GM12875 (cell line): Measurements from ENCODE around the gene ZNF77.
"Not testable (repeated sequence)": the region's sequence is repeated elsewhere in the genome, so short reads cannot be mapped to it uniquely, and the experiment has no call there.

Source experiments
- H3K4me3 ChIP-seq: one replicate; pipeline ENCODE4 v1.5.1; 2011; ENCODE audit warnings: low read depth, low read length, control low read depth
- CTCF ChIP-seq: IDR thresholded peaks from 2 replicates; pipeline ENCODE4 v1.5.1; 2011; ENCODE audit warnings: low read depth, mild to moderate bottlenecking, control low read depth, inconsistent platforms, low read length, moderate library complexity, borderline replicate concordance; ENCODE audit not compliant: insufficient read depth

The ZNF77 gene

GRCh38 chr19:2900296-2901252 lies 44.2 kb downstream of the ZNF77 start, which contains the start of gene ZNF57:
Gene ZNF57 (plus strand): TSS chr19:2900928. CDS start chr19:2901046, 118 bp downstream.
- peak within 1 kb of the TSS; percentile 64 for H3K4me3 ChIP-seq
- no peak for TF ChIP-seq CTCF

DNA sequence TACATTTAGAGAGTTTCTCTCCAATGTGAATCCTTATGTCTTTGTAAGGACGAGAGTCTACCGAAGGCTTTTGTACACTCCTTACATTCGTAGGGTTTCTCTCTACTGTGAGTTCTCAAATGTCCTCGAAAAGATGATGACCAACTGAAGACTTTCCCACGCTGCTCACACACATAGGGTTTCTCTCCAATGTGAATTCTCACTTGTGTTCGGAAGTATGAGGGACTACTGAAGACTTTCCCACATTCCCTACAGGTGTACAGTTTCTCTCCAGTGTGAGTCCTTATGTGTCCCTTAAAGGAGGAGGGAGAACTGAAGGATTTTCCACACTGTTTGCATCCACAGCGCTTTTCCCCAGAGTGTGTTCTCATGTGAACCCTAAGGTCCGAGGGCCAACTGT lies 48.1 kb downstream of the ZNF77 start:
- no peak overlapping the region for H3K4me3 ChIP-seq
- no peak for TF ChIP-seq CTCF

GRCh38 chr19:2890531-2890930 lies 54.2 kb downstream of the ZNF77 start:
- H3K4me3 ChIP-seq = not testable (repeated sequence)

DNA sequence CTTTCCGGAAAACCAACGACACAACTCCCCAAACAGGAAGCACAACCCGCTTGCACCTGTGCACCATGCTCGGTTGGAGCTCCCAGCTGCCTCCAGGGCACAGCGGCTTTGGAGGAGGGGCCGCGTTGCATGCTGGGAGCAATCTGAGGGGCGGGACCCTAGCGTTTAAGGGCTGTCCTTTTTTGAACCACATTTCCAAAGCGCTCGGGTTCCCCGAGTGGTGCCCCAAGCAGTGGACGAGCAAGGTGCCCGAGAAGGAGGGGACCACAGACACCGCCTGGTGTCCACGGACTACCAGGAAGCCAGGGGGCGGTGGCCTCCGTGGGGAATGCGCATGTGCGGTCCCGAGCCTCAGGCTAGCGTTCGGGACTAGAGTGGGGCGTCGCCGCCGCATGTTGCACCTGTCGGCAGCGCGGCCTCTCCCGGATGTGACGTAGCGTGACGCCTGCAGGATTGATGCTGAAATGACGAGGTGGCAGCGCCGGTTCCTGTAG lies 56.0 kb downstream of the ZNF77 start:
- H3K4me3 ChIP-seq = peak overlapping the region; percentile 23

DNA sequence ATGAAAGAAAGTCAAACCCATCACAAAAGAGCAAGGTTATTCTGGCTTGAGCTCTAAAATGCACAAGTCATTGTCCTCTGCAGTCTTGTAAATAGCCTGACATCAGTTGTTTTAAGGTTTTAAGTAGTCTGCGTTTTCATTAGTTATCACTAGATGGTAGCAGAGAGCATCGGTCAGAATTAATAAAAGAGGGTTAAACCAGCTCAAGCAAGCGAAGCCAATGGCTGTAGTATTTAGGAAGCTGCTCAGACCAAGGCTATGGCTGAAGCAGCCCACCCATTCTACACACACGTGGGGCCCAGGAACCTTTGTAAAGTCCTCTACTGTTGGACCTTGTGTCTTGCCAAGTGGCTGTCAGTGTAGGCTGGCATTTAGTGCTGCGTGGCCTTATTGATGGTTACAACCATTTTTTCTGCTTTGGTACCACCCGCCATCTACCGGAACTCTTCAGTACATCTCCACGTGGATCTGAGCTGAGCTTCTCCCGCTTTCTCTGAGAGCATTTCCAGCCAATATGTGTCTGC lies 57.3 kb downstream of the ZNF77 start:
- no peak overlapping the region for H3K4me3 ChIP-seq

More for the DNA sequence above, 56.0 kb downstream of the ZNF77 start:
- no peak for TF ChIP-seq CTCF

DNA sequence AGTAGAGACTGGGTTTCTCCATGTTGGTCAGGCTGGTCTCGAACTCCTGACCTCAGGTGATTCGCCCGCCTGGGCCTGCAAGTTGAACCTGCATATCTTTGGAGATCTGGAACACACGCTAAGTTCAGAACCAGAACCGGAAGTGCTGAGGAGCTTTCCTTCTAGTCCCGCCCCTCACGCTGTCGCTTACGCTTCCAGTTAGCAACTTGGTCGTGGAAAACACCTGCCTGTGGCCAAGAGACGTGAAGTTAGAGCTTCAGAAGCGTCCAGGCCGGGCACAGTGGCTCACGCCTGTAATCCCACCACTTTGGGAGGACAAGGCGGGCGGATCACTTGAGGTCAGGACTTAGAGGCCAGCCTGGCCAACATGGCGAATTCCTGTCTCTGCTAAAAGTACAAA lies 59.0 kb downstream of the ZNF77 start:
- no peak for TF ChIP-seq CTCF

More for the DNA sequence above, 57.3 kb downstream of the ZNF77 start:
- TF ChIP-seq CTCF = peak; percentile 52; the same call in 1 of the 2 replicates

GRCh38 chr19:2883686-2884439 lies 60.9 kb downstream of the ZNF77 start:
- no peak overlapping the region for H3K4me3 ChIP-seq
- no peak for TF ChIP-seq CTCF

More for the DNA sequence above, 59.0 kb downstream of the ZNF77 start:
- no peak overlapping the region for H3K4me3 ChIP-seq
